HPDE6-E6E7 (cell line): ENCODE measurements around the gene C18orf63.
A peak's percentile ranks its signal among the peaks of the same experiment; 100 is the strongest.
"Not testable (repeated sequence)": the region's sequence is repeated elsewhere in the genome, so short reads cannot be mapped to it uniquely, and the experiment has no call there.

Source experiments
- DNase-seq: peaks from one replicate; pipeline ENCODE4 v3.0.0; 2011; ENCODE audit warnings: missing footprints; ENCODE audit errors: extremely low spot score

The C18orf63 gene

GRCh38 chr18:74286106-74286855 lies 29.4 kb upstream of the C18orf63 start:
- DNase-seq, result no peak

- no peak for DNase-seq
Observed at GRCh38 chr18:74286856-74287255, 28.8 kb upstream of the C18orf63 start.

GRCh38 chr18:74288041-74288440 lies 27.6 kb upstream of the C18orf63 start:
- no peak for DNase-seq

DNA sequence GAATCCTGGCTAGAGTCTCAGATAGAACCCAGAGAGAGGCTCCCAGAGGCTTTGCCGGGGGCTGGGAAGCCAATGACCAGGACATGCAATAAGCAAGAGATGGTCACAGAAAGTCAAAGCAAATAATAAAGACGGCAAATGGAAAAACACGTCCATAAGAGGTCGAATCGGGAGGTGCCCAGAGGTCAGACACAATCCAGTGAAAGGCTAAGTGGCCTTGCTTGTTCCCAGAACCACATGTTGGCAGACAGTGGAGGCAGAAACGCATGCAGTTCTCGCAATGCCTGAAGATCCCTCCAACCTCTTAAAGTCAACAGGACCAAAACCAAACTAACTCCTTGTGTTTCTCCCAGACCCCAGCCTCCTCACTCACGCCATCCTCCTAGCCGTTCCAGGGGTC lies 26.9 kb upstream of the C18orf63 start:
- DNase-seq, result no peak

DNA sequence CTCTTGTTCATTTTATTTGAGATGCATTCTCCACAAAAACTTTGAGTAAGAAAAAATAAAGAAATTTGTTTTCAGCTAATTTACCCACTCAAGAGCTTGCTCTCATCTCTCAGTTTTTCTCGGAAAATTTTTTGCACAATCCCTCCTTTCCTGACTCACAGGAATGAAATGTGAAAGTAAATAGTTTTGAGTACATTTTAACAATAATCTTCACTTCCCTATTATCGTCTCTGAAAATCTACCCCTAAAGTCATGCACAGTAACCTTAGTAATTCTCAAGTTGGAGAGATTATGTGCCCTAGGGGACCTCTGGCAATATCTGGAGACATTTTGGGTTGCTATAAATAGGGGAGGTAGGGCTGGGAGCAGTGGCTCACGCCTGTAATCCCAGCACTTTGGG lies 26.5 kb upstream of the C18orf63 start:
- no peak for DNase-seq

DNA sequence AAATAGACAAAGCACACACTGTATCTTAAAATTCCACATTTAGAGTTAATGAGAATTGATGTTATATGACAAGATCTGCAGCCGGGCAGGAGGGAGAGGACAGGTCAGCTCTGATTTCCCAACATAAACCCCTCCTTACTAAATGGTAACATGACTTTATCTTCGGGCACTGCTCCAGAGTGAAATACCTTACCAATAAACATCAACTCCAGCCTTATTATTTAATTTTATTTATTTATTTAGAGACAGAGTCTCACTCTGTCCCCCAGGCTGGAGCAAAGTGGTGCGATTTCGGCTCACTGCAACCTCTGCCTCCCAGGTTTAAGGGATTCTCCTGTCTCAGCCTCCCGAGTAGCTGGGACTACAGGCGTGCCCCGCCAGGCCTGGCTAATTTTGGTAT lies 25.6 kb upstream of the C18orf63 start:
- DNase-seq, result no peak

GRCh38 chr18:74290794-74291471 lies 24.7 kb upstream of the C18orf63 start:
- peak; percentile 71 for DNase-seq

DNA sequence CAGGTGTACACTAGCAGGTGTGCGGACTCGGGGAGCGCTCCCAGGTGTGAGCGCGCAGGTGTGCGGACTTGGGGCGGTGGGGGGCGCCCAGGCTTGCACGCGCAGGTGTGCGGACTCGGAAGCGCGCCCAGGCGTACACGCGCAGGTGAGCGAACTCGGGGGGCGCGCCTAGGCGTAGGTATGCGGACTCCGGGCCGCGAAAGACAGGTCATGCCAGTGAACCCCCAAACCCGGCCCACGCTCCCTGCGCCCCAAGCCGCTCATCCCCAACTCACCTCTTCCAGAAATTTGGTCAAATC lies 24.2 kb upstream of the C18orf63 start:
- DNase-seq, result no peak

- peak; percentile 100 for DNase-seq
Observed at GRCh38 chr18:74291771-74292540, 23.7 kb upstream of the C18orf63 start, which contains the start of gene CYB5A. Gene CYB5A, minus strand, starts transcription at chr18:74291963. Its CDS starts 88 bp downstream, at chr18:74291875.

DNA sequence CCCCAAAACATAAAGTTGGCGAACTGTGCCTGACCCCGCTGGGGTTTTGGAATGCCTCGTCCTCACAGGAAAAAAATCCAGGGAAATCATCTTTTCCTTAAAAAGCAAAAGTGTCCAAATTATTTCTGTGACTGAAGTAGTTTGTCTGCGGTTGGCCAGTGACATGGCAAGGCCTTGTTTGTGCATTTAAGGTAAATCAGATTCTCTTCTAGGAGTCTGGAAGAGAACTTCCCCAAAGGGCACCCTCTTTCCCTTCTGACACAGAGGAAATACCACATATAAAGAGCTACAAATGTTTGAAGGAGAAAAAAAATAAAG lies 23.1 kb upstream of the C18orf63 start:
- DNase-seq, result no peak

DNA sequence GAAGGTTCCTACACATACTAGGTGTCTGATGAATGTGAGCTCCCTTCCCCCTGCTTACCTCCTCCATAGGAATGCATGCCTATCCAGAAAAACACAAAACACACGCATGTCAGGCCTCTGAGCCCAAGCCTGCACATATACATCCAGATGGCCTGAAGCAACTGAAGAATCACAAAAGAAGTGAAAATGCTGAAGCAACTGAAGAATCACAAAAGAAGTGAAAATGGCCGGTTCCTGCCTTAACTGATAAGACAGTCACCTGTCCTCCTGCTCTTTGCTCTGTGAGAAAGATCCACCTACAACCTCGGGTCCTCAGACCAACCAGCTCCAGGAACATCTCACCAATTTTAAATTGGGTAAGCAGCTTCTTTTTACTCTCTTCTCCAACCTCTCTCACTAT lies 22.7 kb upstream of the C18orf63 start:
- not testable (repeated sequence) for DNase-seq

DNA sequence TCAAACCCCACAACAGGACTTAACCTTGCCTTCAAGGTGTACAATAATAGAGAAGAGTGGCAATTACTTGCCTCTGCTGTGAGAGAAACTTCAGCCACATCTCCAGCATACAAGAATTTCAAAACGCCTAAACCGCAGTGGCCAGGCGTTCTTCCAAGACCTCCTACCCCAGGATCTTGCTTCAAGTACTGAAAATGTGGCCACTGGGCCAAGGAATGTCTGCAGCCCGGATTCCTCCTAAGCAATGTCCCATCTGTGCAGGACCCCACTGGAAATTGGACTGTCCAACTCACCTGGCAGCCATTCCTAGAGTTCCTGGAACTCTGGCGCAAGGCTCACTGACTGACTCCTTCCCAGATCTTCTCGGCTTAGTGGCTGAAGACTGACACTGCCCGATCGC lies 21.1 kb upstream of the C18orf63 start:
- no peak for DNase-seq

GRCh38 chr18:74299162-74299561 lies 16.5 kb upstream of the C18orf63 start:
- no peak for DNase-seq

DNA sequence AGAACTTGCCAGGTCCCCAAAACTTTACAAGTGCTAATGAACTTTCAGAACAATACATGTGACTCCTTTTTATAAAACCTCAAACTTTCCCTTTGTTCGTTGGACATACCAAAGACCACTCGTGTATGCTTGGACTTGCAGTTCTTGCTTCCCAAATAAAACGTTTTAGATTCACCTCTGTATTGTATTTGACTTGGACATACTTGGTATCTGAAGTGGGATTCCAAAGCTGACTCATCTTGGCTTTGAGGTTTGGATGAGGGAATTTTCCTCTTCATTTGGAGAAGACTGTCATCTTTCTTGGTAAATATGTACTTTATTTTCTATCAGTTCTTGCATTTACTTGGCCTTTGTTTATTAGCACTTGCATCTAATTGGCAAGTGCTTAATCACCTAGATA lies 15.9 kb upstream of the C18orf63 start:
- DNase-seq, result no peak

DNA sequence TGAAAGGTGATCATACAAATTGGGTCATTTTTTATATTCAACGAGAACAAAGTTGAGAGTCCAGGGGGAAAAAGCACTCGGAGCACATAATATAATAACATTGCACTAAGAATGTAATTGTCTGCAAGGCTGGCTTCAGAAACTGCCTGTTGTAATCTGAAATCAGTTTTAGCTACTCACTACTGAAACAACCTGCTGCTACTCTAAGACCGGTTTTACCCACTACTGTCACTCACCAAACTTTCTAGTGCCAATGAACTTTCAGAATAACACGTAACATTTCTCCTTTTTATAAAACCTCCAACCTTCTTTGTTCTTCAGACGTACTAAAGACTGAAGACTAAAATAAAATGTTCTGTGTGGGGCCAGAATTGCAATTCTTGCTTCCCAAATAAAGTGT lies 12.3 kb upstream of the C18orf63 start:
- no peak for DNase-seq

- DNase-seq, result no peak
Observed at GRCh38 chr18:74303936-74304335, 11.7 kb upstream of the C18orf63 start.

- peak; percentile 52 for DNase-seq
Observed at GRCh38 chr18:74310411-74310810, 5.2 kb upstream of the C18orf63 start.

- DNase-seq, result no peak
Observed at GRCh38 chr18:74311000-74311399, 4.6 kb upstream of the C18orf63 start.

GRCh38 chr18:74314759-74315463 lies 728 bp upstream of the C18orf63 start:
- no peak for DNase-seq

- DNase-seq, result no peak
Observed at GRCh38 chr18:74316257-74317170, 875 bp downstream of the C18orf63 start.

- no peak for DNase-seq
Observed at GRCh38 chr18:74326231-74326630, 10.6 kb downstream of the C18orf63 start.
